Gastrocnemius medialis (tissue), 4 donors: ENCODE measurements around the gene AK3. TPM values are rescaled to one million over a fixed set of nuclear protein-coding genes. Genes with fewer than 3 reads are reported as not detected.
A peak's percentile ranks its signal among the peaks of the same experiment; 100 is the strongest.

Source experiments
- ATAC-seq, 2 donors: fragments of 150-250 bp; one replicate each; pipeline ENCODE4 v1.9.1; 2016
- DNase-seq, 2 donors: peaks; one replicate each; pipeline ENCODE4 v3.0.0-alpha.2; 2019
- H3K27ac ChIP-seq, 4 donors: fragments of 200-600 bp; sonication (generic); 1 replicate in 1 of 4; 2 replicates in 3 of 4; pipeline ENCODE4 v1.5.1; 2016 to 2018; ENCODE audit warnings: mild to moderate bottlenecking in 2 of 4, moderate library complexity in 1 of 4
- H3K27me3 ChIP-seq, 3 donors: fragments of 200-600 bp; sonication (generic) in 2 of 3; 1 replicate in 1 of 3; 2 replicates in 2 of 3; pipeline versions ENCODE4 v1.5.1 to v1.6.0; 2016 to 2019; ENCODE audit warnings: mild to moderate bottlenecking in 1 of 3, moderate library complexity in 1 of 3
- H3K36me3 ChIP-seq, 2 donors: fragments of 200-600 bp; sonication (generic) in 1 of 2; one replicate each; pipeline ENCODE4 v1.5.1; 2017 to 2018
- H3K4me1 ChIP-seq, 2 donors: fragments of 200-600 bp; sonication (generic) in 1 of 2; one replicate each; pipeline ENCODE4 v1.5.1; 2016 to 2017; ENCODE audit warnings: mild to moderate bottlenecking in 2 of 2
- H3K4me3 ChIP-seq, 4 donors: fragments of 200-600 bp; sonication (generic) in 3 of 4; 1 replicate in 1 of 4; 2 replicates in 3 of 4; pipeline ENCODE4 v1.5.1; 2016 to 2019; ENCODE audit warnings: mild to moderate bottlenecking in 2 of 4
- H3K9me3 ChIP-seq, 3 donors: fragments of 200-600 bp; sonication (generic) in 2 of 3; 1 replicate in 1 of 3; 2 replicates in 2 of 3; pipeline ENCODE4 v1.5.1; 2016 to 2019
- POLR2A ChIP-seq, 2 donors: fragments of 450-650 bp; IDR thresholded peaks; one replicate each; pipeline ENCODE4 v1.6.1; 2017; ENCODE audit warnings: antibody characterized with exemption in 2 of 2, mild to moderate bottlenecking in 2 of 2, moderate library complexity in 2 of 2
- in situ Hi-C, 4 donors: fragments of 200-750 bp; cut with MboI; loops; one replicate each; pipeline versions ENCODE4 v1.15.0 to v1.8.0; 2017; ENCODE audit warnings: low sequenced_read_pairs in 4 of 4
- intact Hi-C: fragments of 100-400 bp; cut with DNase I; formaldehyde crosslinking; loops from one replicate; pipeline ENCODE4 v1.15.1; 2023; ENCODE audit warnings: low total_unique reads
- total RNA-seq, 4 donors: library from RNA; depleted of rRNA; stranded (reverse); fragments of >200 nt; gene quantifications; one replicate each; pipeline versions ENCODE4 v1.1.0 to v1.2.3, GENCODE V29; 2016
- TF ChIP-seq, protein P1 (sequence below), 5 experiments: fragments of 450-650 bp in 3 of 5; fragments of 200-600 bp in 2 of 5; sonication (generic) in 2 of 5; IDR thresholded peaks in 4 of 5; conservative IDR thresholded peaks in 1 of 5; 1 replicate in 4 of 5; 2 replicates in 1 of 5; pipeline ENCODE4 v1.5.1; 2016 to 2019; ENCODE audit warnings: antibody characterized with exemption in 5 of 5, mild to moderate bottlenecking in 3 of 5, moderate library complexity in 3 of 5

The AK3 gene
- total RNA-seq, 4 donors from 2014 or later = 163 to 270 (median 188) TPM

DNA sequence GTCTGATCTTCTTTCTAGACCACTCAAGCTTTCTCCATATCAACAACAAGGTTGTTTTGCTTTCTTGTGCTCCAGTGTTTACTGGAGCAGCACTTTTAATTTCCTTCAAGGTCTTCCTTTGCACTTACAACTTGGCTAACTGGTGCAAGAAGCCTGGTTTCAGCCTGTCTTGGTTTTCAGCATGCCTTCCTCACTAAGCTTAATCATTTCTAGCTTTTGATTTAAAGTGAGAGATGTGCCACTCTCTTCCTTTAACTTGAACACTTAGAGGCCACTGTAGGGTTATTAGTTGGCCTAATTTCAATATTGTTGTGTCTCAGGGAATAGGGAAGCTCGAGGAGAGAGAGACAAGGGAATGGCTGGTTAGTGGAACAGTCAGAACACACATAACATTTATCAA, 13.4 kb downstream of the AK3 start:
- Histone ChIP-seq H3K27me3 (no peaks in the 10 kb centered on the region), H3K4me3 (no peak overlapping the region), H3K4me1 (peaks cover 0 to 5% of the 10 kb centered on the region in 2 donors), H3K36me3 (peaks cover 0 to 5% of the 10 kb centered on the region in 2 donors), H3K9me3 (no peaks in the 10 kb centered on the region), H3K27ac (no peak overlapping the region)
- no peak for DNase-seq
- in situ Hi-C loops = no loop called here
- no peak for ATAC-seq
- intact Hi-C loops = no loop called here
- TF ChIP-seq POLR2A (IDR thresholded peaks at IDR 0.05) = no peak

DNA sequence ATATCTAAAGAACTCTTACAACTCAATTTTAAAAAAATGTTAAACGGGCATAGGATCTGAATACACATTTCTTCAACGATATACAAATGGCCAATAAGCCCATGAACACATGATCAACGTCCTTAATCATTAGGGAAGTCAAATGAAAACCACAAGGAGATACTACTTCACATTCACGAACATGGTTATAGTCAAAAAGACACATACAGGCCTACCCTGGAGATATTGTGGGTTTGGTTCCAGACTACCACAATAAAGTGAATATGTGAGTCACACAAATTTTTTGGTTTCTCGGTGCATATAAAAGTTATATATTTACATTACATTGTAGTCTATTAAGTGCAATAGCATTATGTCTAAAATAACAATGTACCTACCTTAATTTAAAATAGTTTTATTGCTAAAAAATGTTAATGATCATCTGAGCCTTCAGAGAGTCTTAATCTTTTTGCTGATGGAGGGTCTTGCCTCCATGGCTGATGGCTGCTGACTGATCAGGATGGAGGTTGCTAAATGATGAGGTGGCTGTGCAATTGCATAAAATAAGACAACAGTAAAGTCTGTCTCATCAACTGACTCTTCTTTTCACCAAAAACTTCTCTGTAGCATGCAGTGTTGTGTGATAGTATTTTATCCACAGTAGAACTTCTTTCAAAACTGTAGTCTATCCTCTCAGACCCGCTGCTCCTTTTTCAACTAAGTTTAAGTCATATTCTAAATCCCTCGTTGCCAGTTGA, 15.1 kb downstream of the AK3 start:
- Histone ChIP-seq H3K27me3 (no peaks in the 10 kb centered on the region), H3K27ac (no peak overlapping the region), H3K4me1 (peaks cover 0 to 4% of the 10 kb centered on the region in 2 donors), H3K4me3 (no peak overlapping the region), H3K36me3 (peaks cover 0 to 20% of the 10 kb centered on the region in 2 donors), H3K9me3 (no peaks in the 10 kb centered on the region)
- intact Hi-C loops (no loop called here), in situ Hi-C loops (no loop called here)
- no peak for ATAC-seq
- TF ChIP-seq POLR2A (IDR thresholded peaks at IDR 0.05) = no peak
- TF ChIP-seq, protein P1, sequence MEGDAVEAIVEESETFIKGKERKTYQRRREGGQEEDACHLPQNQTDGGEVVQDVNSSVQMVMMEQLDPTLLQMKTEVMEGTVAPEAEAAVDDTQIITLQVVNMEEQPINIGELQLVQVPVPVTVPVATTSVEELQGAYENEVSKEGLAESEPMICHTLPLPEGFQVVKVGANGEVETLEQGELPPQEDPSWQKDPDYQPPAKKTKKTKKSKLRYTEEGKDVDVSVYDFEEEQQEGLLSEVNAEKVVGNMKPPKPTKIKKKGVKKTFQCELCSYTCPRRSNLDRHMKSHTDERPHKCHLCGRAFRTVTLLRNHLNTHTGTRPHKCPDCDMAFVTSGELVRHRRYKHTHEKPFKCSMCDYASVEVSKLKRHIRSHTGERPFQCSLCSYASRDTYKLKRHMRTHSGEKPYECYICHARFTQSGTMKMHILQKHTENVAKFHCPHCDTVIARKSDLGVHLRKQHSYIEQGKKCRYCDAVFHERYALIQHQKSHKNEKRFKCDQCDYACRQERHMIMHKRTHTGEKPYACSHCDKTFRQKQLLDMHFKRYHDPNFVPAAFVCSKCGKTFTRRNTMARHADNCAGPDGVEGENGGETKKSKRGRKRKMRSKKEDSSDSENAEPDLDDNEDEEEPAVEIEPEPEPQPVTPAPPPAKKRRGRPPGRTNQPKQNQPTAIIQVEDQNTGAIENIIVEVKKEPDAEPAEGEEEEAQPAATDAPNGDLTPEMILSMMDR (IDR thresholded peaks at IDR 0.05 in 4 of 5, conservative IDR thresholded peaks at IDR 0.05 in 1 of 5) = no peak
- DNase-seq = no peak

DNA sequence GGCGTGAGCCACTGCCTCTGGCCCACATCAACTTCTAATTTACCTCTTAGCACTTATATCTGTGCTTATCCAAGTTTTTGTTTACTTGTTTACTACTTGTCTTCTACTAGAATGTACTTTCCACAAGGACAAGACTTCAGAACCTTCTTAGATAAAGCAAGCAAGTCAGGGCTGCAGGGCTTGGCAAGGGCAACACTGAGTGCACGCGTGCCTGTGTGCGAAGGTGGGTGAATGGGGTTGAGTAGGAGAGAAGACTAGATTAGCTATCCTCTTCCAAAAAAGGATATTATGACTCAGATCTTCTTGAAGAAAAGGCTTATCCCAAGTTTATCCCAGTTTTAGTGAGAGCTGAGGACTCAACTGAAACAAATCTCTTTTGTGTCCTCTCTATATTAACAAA, 19.3 kb downstream of the AK3 start:
- Histone ChIP-seq H3K4me1 (peaks cover 7 to 16% of the 10 kb centered on the region in 2 donors), H3K4me3 (no peak overlapping the region), H3K9me3 (no peaks in the 10 kb centered on the region), H3K36me3 (peaks cover 0 to 55% of the 10 kb centered on the region in 2 donors), H3K27me3 (no peaks in the 10 kb centered on the region), H3K27ac (no peak overlapping the region)
- in situ Hi-C loops (loop anchor here in 1 of 4 donors (25.0 kb wide), 1 partner anchor 91 kb away; no protein-coding TSS in a partner anchor), intact Hi-C loops (no loop called here)
- TF ChIP-seq, protein P1 (IDR thresholded peaks at IDR 0.05 in 4 of 5, conservative IDR thresholded peaks at IDR 0.05 in 1 of 5) = no peak
- TF ChIP-seq POLR2A (IDR thresholded peaks at IDR 0.05) = no peak
- no peak for ATAC-seq
- no peak for DNase-seq

DNA sequence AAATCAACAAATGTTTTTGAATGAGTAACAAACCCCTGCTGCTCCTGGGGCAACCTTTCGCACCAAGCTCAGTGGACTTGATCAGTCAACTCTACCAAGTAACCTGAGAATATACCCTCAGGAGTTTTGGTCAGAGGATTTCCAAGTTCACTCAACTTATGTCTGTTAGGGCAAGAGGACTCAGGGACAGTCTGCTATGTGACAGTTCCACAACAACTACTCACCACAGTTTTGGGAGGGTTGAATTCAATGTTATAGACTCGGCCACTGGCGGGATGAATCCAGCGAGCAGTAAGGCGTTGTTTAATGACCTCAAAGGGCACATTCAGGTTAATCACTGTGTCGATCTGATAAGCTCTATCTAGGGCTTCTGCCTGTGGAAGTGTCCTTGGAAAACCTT, 22.1 kb downstream of the AK3 start:
- Histone ChIP-seq H3K27me3 (no peaks in the 10 kb centered on the region), H3K4me1 (peaks cover 7 to 15% of the 10 kb centered on the region in 2 donors), H3K9me3 (no peaks in the 10 kb centered on the region), H3K4me3 (no peak overlapping the region), H3K36me3 (peaks cover 0 to 66% of the 10 kb centered on the region in 2 donors), H3K27ac (peak overlapping the region in 2 of 4 donors; percentile 23 to 55)
- no peak for TF ChIP-seq POLR2A (IDR thresholded peaks at IDR 0.05)
- TF ChIP-seq, protein P1 (IDR thresholded peaks at IDR 0.05 in 4 of 5, conservative IDR thresholded peaks at IDR 0.05 in 1 of 5) = no peak
- intact Hi-C loops = no loop called here
- ATAC-seq = no peak
- no peak for DNase-seq
- in situ Hi-C loops = loop anchor here in 1 of 4 donors (25.0 kb wide), 1 partner anchor 93 kb away; no protein-coding TSS in a partner anchor

DNA sequence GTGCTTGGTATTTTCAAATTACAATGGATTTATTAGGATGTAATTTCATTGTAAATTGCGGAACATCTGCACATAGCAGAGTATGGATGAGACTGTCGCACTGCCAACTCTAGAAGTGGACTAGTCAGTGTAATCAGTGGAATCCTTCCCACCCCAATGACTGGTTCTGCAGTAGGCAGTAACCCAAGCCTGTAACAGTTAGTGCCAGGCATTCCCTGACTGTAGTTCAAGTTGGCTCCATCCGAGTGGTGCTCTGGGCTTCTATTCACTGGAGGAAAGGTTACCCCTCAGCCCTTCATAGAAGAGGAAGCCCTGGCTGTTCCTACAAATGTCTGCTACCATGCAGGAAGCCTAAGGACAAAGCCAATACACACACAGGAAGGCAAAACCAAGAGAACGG, 23.2 kb downstream of the AK3 start:
- in situ Hi-C loops = loop anchor here in 1 of 4 donors (25.0 kb wide), 1 partner anchor 94 kb away; no protein-coding TSS in a partner anchor
- DNase-seq (peak in 1 of 2 donors; percentile 51), ATAC-seq (peak; percentile 71 to 92)
- Histone ChIP-seq H3K4me1 (peaks cover 11 to 18% of the 10 kb centered on the region in 2 donors), H3K27ac (peak overlapping the region in 3 of 4 donors; percentile 27 to 55 (median 50)), H3K36me3 (peaks cover 0 to 64% of the 10 kb centered on the region in 2 donors), H3K27me3 (no peaks in the 10 kb centered on the region), H3K4me3 (no peak overlapping the region), H3K9me3 (no peaks in the 10 kb centered on the region)
- intact Hi-C loops = no loop called here
- TF ChIP-seq, protein P1 (IDR thresholded peaks at IDR 0.05 in 4 of 5, conservative IDR thresholded peaks at IDR 0.05 in 1 of 5) = no peak
- no peak for TF ChIP-seq POLR2A (IDR thresholded peaks at IDR 0.05)
